ENCODE data around the gene ELF4. TPM values are rescaled to one million over a fixed set of nuclear protein-coding genes. Genes with fewer than 3 reads are reported as not detected.

Gene ELF4
- total RNA-seq, 1 experiment from 2014 or later, result 1.9 TPM

DNA sequence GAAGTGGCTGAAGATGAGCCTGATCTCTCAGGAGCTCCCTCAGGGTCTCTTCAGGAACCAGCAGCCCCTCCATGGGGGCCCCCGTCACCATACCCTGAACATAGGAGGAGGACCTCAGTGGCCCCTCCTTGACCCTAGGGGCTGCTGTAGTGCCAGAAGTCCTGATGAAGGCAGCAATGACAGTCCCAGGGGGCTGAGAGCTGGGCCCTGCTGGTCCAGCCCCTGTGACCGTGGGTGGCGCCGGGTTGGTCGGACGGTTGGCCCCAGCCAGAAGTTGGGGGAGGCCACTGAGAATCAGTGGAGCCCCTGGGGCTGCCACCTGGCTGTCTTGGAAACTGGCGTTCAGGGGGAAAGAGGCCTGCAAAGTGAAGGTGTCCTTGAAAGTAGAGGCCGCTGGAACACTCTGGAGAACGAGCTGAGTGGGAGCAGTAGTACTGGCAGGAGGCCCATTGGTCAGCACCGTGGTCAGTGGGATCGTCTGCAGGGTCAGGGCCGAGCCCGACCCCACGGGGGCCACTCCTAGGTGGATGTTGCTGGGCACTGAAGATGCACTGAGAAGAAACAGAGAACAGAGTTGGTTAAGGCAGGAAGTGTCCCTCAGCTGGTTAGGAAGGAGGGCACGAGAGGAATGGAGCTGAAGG lies 43.2 kb downstream of the ELF4 start:
- Mint-ChIP-seq H3K27ac (no peak overlapping the region), H3K36me3 (no peaks in the 10 kb centered on the region), H3K9me3 (no peaks in the 10 kb centered on the region), H3K4me1 (peaks cover 11% of the 10 kb centered on the region), H3K4me3 (no peak overlapping the region), H3K27me3 (ENCODE audit: low read depth) (peaks cover 9% of the 10 kb centered on the region)
- TF ChIP-seq, protein P1, sequence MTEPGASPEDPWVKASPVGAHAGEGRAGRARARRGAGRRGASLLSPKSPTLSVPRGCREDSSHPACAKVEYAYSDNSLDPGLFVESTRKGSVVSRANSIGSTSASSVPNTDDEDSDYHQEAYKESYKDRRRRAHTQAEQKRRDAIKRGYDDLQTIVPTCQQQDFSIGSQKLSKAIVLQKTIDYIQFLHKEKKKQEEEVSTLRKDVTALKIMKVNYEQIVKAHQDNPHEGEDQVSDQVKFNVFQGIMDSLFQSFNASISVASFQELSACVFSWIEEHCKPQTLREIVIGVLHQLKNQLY (CRISPR knock-in tag; IDR thresholded peaks at IDR 0.05), result no peak
- no peak for TF ChIP-seq FOXJ3 (CRISPR knock-in tag; IDR thresholded peaks at IDR 0.05; ENCODE audit: borderline replicate concordance)
- TF ChIP-seq NR3C1 (CRISPR knock-in tag; conservative IDR thresholded peaks at IDR 0.05; ENCODE audit: low read depth), result no peak
- TF ChIP-seq OVOL2 (CRISPR knock-in tag; IDR thresholded peaks at IDR 0.05; ENCODE audit: borderline replicate concordance), result no peak
- TF ChIP-seq KAT7 (CRISPR knock-in tag; IDR thresholded peaks at IDR 0.05; ENCODE audit: borderline replicate concordance), result no peak
- TF ChIP-seq, protein P2, sequence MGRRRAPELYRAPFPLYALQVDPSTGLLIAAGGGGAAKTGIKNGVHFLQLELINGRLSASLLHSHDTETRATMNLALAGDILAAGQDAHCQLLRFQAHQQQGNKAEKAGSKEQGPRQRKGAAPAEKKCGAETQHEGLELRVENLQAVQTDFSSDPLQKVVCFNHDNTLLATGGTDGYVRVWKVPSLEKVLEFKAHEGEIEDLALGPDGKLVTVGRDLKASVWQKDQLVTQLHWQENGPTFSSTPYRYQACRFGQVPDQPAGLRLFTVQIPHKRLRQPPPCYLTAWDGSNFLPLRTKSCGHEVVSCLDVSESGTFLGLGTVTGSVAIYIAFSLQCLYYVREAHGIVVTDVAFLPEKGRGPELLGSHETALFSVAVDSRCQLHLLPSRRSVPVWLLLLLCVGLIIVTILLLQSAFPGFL (CRISPR knock-in tag; IDR thresholded peaks at IDR 0.05; ENCODE audit: borderline replicate concordance), result no peak
- no peak for TF ChIP-seq SP1 (CRISPR knock-in tag; conservative IDR thresholded peaks at IDR 0.05)
- TF ChIP-seq, protein P3, sequence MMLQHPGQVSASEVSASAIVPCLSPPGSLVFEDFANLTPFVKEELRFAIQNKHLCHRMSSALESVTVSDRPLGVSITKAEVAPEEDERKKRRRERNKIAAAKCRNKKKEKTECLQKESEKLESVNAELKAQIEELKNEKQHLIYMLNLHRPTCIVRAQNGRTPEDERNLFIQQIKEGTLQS (CRISPR knock-in tag; conservative IDR thresholded peaks at IDR 0.05), result no peak
- no peak for TF ChIP-seq ZBTB21 (CRISPR knock-in tag; IDR thresholded peaks at IDR 0.05; ENCODE audit: borderline replicate concordance)
- no peak for TF ChIP-seq GTF2I (CRISPR knock-in tag; conservative IDR thresholded peaks at IDR 0.05)
- no peak for TF ChIP-seq ZNF138 (CRISPR knock-in tag; conservative IDR thresholded peaks at IDR 0.05)
- TF ChIP-seq, protein P4, sequence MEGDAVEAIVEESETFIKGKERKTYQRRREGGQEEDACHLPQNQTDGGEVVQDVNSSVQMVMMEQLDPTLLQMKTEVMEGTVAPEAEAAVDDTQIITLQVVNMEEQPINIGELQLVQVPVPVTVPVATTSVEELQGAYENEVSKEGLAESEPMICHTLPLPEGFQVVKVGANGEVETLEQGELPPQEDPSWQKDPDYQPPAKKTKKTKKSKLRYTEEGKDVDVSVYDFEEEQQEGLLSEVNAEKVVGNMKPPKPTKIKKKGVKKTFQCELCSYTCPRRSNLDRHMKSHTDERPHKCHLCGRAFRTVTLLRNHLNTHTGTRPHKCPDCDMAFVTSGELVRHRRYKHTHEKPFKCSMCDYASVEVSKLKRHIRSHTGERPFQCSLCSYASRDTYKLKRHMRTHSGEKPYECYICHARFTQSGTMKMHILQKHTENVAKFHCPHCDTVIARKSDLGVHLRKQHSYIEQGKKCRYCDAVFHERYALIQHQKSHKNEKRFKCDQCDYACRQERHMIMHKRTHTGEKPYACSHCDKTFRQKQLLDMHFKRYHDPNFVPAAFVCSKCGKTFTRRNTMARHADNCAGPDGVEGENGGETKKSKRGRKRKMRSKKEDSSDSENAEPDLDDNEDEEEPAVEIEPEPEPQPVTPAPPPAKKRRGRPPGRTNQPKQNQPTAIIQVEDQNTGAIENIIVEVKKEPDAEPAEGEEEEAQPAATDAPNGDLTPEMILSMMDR (IDR thresholded peaks at IDR 0.05), result no peak
- no peak for TF ChIP-seq ETV6 (CRISPR knock-in tag; IDR thresholded peaks at IDR 0.05)
- TF ChIP-seq, protein P5, sequence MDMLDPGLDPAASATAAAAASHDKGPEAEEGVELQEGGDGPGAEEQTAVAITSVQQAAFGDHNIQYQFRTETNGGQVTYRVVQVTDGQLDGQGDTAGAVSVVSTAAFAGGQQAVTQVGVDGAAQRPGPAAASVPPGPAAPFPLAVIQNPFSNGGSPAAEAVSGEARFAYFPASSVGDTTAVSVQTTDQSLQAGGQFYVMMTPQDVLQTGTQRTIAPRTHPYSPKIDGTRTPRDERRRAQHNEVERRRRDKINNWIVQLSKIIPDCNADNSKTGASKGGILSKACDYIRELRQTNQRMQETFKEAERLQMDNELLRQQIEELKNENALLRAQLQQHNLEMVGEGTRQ (CRISPR knock-in tag; IDR thresholded peaks at IDR 0.05), result no peak
- TF ChIP-seq, protein P6, sequence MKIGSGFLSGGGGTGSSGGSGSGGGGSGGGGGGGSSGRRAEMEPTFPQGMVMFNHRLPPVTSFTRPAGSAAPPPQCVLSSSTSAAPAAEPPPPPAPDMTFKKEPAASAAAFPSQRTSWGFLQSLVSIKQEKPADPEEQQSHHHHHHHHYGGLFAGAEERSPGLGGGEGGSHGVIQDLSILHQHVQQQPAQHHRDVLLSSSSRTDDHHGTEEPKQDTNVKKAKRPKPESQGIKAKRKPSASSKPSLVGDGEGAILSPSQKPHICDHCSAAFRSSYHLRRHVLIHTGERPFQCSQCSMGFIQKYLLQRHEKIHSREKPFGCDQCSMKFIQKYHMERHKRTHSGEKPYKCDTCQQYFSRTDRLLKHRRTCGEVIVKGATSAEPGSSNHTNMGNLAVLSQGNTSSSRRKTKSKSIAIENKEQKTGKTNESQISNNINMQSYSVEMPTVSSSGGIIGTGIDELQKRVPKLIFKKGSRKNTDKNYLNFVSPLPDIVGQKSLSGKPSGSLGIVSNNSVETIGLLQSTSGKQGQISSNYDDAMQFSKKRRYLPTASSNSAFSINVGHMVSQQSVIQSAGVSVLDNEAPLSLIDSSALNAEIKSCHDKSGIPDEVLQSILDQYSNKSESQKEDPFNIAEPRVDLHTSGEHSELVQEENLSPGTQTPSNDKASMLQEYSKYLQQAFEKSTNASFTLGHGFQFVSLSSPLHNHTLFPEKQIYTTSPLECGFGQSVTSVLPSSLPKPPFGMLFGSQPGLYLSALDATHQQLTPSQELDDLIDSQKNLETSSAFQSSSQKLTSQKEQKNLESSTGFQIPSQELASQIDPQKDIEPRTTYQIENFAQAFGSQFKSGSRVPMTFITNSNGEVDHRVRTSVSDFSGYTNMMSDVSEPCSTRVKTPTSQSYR (CRISPR knock-in tag; IDR thresholded peaks at IDR 0.05), result no peak
- CTCF ChIA-PET, result no interaction called here
- DNase-seq (ENCODE audit: low spot score), result no peak
- ATAC-seq, result no peak
- POLR2A ChIA-PET, result interaction anchor here (0.5 to 0.6 kb wide), 2 partner anchors 86 to 293 kb away, joined by 3 to 9 read pairs; no protein-coding TSS in a partner anchor

Data from WTC11 (cell line).